CD14-positive monocyte (primary cell): ENCODE data around the gene KRTAP1-1. TPM values are rescaled to one million over a fixed set of nuclear protein-coding genes. Genes with fewer than 3 reads are reported as not detected.

Source experiments
- DNase-seq, 3 donors: peaks; one replicate each; pipeline ENCODE4 v3.0.0-alpha.2; 2011 to 2022
- H2AFZ ChIP-seq: 2 replicates; pipeline ENCODE4 v1.6.0; 2012; ENCODE audit warnings: mild to moderate bottlenecking, low read depth, low read length, inconsistent platforms; ENCODE audit not compliant: insufficient read depth, poor library complexity, severe bottlenecking
- H3K27ac ChIP-seq, 2 donors: 1 replicate in 1 of 2; 2 replicates in 1 of 2; pipeline ENCODE4 v1.5.1; 2012 to 2013; ENCODE audit warnings: low read length in 2 of 2, control low read depth in 1 of 2, inconsistent platforms in 1 of 2, low read depth in 1 of 2, mild to moderate bottlenecking in 1 of 2
- H3K27me3 ChIP-seq, 2 donors: one replicate each; pipeline versions ENCODE4 v1.6.0 to v1.6.1; 2011 to 2013; ENCODE audit warnings: low read length in 2 of 2; ENCODE audit not compliant: control insufficient read depth in 2 of 2, insufficient read depth in 2 of 2
- H3K36me3 ChIP-seq, 2 donors: replicated peaks in 1 of 2; 1 replicate in 1 of 2; 2 replicates in 1 of 2; pipeline versions ENCODE4 v1.5.1 to v1.6.1; 2012 to 2013; ENCODE audit warnings: low read length in 2 of 2, control low read depth in 1 of 2, inconsistent platforms in 1 of 2, mild to moderate bottlenecking in 1 of 2; ENCODE audit not compliant: insufficient read depth in 2 of 2, control insufficient read depth in 1 of 2
- H3K4me1 ChIP-seq, 2 donors: 1 replicate in 1 of 2; 2 replicates in 1 of 2; pipeline versions ENCODE4 v1.5.1 to v1.6.1; 2012 to 2013; ENCODE audit warnings: low read length in 2 of 2, control low read depth in 1 of 2, inconsistent platforms in 1 of 2, mild to moderate bottlenecking in 1 of 2, moderate library complexity in 1 of 2; ENCODE audit not compliant: insufficient read depth in 2 of 2, control insufficient read depth in 1 of 2
- H3K4me2 ChIP-seq: replicated peaks from 2 replicates; pipeline ENCODE3; 2012; ENCODE audit warnings: low read length, moderate library complexity, mild to moderate bottlenecking; ENCODE audit not compliant: poor library complexity, severe bottlenecking; ENCODE audit errors: extremely low read depth
- H3K4me3 ChIP-seq, 3 experiments: fragments of 200-600 bp in 1 of 3; sonication (generic) in 1 of 3; replicated peaks in 1 of 3; 1 replicate in 2 of 3; 2 replicates in 1 of 3; pipeline ENCODE4 v1.5.1; 2011 to 2013; ENCODE audit warnings: low read length in 3 of 3, mild to moderate bottlenecking in 3 of 3, control low read depth in 2 of 3, low read depth in 2 of 3, inconsistent platforms in 1 of 3, moderate library complexity in 1 of 3
- H3K79me2 ChIP-seq: 2 replicates; pipeline ENCODE4 v1.6.0; 2012; ENCODE audit warnings: mild to moderate bottlenecking, control low read depth, inconsistent platforms, low read length, moderate library complexity; ENCODE audit not compliant: insufficient read depth
- H3K9ac ChIP-seq: 2 replicates; pipeline ENCODE4 v1.6.0; 2017; ENCODE audit warnings: low read length, mild to moderate bottlenecking; ENCODE audit not compliant: insufficient read depth, poor library complexity, severe bottlenecking
- H3K9me3 ChIP-seq, 2 donors: replicated peaks in 1 of 2; 1 replicate in 1 of 2; 2 replicates in 1 of 2; pipeline versions ENCODE4 v1.5.1 to v1.6.1; 2012 to 2013; ENCODE audit warnings: low read length in 2 of 2, control low read depth in 1 of 2; ENCODE audit not compliant: control insufficient read depth in 1 of 2, insufficient read depth in 1 of 2
- H4K20me1 ChIP-seq: 2 replicates; pipeline ENCODE4 v1.6.0; 2012; ENCODE audit warnings: mild to moderate bottlenecking, low read length, control low read depth, moderate library complexity; ENCODE audit not compliant: insufficient read depth
- H3K27ac Mint-ChIP-seq, 7 donors: one replicate each; pipeline ENCODE4 v1.8.0; 2020; ENCODE audit warnings: mild to moderate bottlenecking in 7 of 7, mixed read lengths in 7 of 7, moderate library complexity in 6 of 7, inconsistent platforms in 2 of 7
- H3K27me3 Mint-ChIP-seq, 3 donors: one replicate each; pipeline ENCODE4 v1.8.0; 2021 to 2022; ENCODE audit warnings: low read depth in 3 of 3, mild to moderate bottlenecking in 3 of 3, mixed read lengths in 3 of 3, moderate library complexity in 3 of 3, inconsistent platforms in 1 of 3
- H3K36me3 Mint-ChIP-seq, 2 donors: one replicate each; pipeline ENCODE4 v1.8.0; 2020; ENCODE audit warnings: mixed read lengths in 2 of 2, inconsistent platforms in 1 of 2, mild to moderate bottlenecking in 1 of 2
- H3K4me1 Mint-ChIP-seq: one replicate; pipeline ENCODE4 v1.8.0; 2020; ENCODE audit warnings: mild to moderate bottlenecking, mixed read lengths
- H3K4me3 Mint-ChIP-seq, 2 donors: one replicate each; pipeline ENCODE4 v1.8.0; 2020; ENCODE audit warnings: mild to moderate bottlenecking in 2 of 2, mixed read lengths in 2 of 2, moderate library complexity in 1 of 2
- H3K9me3 Mint-ChIP-seq, 7 donors: one replicate each; pipeline ENCODE4 v1.8.0; 2020 to 2022; ENCODE audit warnings: mixed read lengths in 7 of 7, mild to moderate bottlenecking in 6 of 7, moderate library complexity in 6 of 7, inconsistent platforms in 2 of 7
- CTCF ChIP-seq: fragments of 200-600 bp; IDR thresholded peaks from one replicate; pipeline ENCODE4 v1.8.0; 2022; ENCODE audit warnings: antibody characterized with exemption, mild to moderate bottlenecking
- WGBS: methylation state at CpG from one replicate; pipeline ENCODE4 v1.1.5; 2013; ENCODE audit warnings: missing lambda C conversion rate; ENCODE audit not compliant: insufficient coverage; 5-methylcytosine and 5-hydroxymethylcytosine counted together
- intact Hi-C, 2 donors: fragments of 100-400 bp; cut with micrococcal nuclease; formaldehyde crosslinking; loops; one replicate each; pipeline versions ENCODE4 v1.15.0 to v1.15.1; 2023
- polyA plus RNA-seq, 3 donors: library from polyadenylated mRNA; depleted of rRNA in 1 of 3; unstranded in 2 of 3; stranded (reverse) in 1 of 3; fragments of 300-500 nt in 2 of 3; fragments of >200 nt in 1 of 3; fragmentation: Illumina TruSeq in 2 of 3; gene quantifications; 1 replicate in 2 of 3; 2 replicates in 1 of 3; pipeline ENCODE4 v1.2.3, GENCODE V29; 2012 to 2021

Gene KRTAP1-1
- polyA plus RNA-seq, 3 donors: not detected

- Histone ChIP-seq H4K20me1 (no peaks in the 10 kb centered on the region), H3K27me3 (no peaks in the 10 kb centered on the region), H3K27ac (no peak overlapping the region), H3K4me2 (no peak overlapping the region), H3K9ac (no peak overlapping the region), H2AFZ (no peak overlapping the region), H3K79me2 (no peaks in the 10 kb centered on the region), H3K4me3 (no peak overlapping the region), H3K36me3 (no peaks in the 10 kb centered on the region), H3K9me3 (no peaks in the 10 kb centered on the region), H3K4me1 (no peaks in the 10 kb centered on the region)
- Mint-ChIP-seq H3K4me3 (no peak overlapping the region), H3K27me3 (peaks cover 0 to 2% (median under 1%) of the 10 kb centered on the region in 3 donors), H3K36me3 (no peaks in the 10 kb centered on the region), H3K9me3 (peaks cover 0 to 5% (median 0%) of the 10 kb centered on the region in 7 donors), H3K27ac (no peak overlapping the region), H3K4me1 (no peaks in the 10 kb centered on the region)
- no peak for DNase-seq
- 95% methylated on average over 2 of the region's 4 CpGs for WGBS
- no peak for TF ChIP-seq CTCF
- intact Hi-C loops: no loop called here
Observed at GRCh38 chr17:41082626-41083025, 41.4 kb upstream of the KRTAP1-1 start.

- Histone ChIP-seq H4K20me1 (no peaks in the 10 kb centered on the region), H3K9ac (no peak overlapping the region), H3K79me2 (no peaks in the 10 kb centered on the region), H2AFZ (no peak overlapping the region), H3K9me3 (no peaks in the 10 kb centered on the region), H3K36me3 (no peaks in the 10 kb centered on the region), H3K4me1 (no peaks in the 10 kb centered on the region), H3K27ac (no peak overlapping the region), H3K27me3 (no peaks in the 10 kb centered on the region), H3K4me3 (no peak overlapping the region), H3K4me2 (no peak overlapping the region)
- Mint-ChIP-seq H3K9me3 (peaks cover 0 to 8% (median 5%) of the 10 kb centered on the region in 7 donors), H3K27ac (no peak overlapping the region), H3K27me3 (peaks cover 2 to 5% (median 3%) of the 10 kb centered on the region in 3 donors), H3K4me1 (no peaks in the 10 kb centered on the region), H3K4me3 (no peak overlapping the region), H3K36me3 (no peaks in the 10 kb centered on the region)
- intact Hi-C loops: no loop called here
- DNase-seq: no peak
- no peak for TF ChIP-seq CTCF
Observed at GRCh38 chr17:41076788-41077187, 35.5 kb upstream of the KRTAP1-1 start.
